Measurements from ENCODE around the gene NBPF3.

Gene NBPF3

GRCh38 chr1:21520899-21521716 lies 81.2 kb downstream of the NBPF3 start:
- peak; percentile 33 for DNase-seq

DNA sequence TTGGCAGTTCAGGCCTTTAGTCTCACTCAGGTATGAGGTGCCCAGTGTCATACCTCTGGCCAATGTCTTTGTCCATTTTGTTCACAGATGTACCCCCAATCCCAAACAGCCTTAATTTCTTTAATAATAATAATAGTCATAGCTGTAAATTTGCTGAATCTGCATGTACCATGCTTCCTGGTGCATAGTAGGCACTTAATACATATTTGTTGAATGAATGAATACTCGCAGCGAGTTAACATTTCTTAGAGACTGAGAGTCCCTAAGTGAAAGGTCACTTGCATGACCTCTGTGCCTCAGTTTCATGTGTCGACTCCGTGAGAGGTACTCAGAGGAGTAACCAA lies 81.8 kb downstream of the NBPF3 start:
- DNase-seq = no peak

- DNase-seq = no peak
These were observed 82.6 kb downstream of the NBPF3 start for GRCh38 chr1:21522525-21523038.

DNA sequence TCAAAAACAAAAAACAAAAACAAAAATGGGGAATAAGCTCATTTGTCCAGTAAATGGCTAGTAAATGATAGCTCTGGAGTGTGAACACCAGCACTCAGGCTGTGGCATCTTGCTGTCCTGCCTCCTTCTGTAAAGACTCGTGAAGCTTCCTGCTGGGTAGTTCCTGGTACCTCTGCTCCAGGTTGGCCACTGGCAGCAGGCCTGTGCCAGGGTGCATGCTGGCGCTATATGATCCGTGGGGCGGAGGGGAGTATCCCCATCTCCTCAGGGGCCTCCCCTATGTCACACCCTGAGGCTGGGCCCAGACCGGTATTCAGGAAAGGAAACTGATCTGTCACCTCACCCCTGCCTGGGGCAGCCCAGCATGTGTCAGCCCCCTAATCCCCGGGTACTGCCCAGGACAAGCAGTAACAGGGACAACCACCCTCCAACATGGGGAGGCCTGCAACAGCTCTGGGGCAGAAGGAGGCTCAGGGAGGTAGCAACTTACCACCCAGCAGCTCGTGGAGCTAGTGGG lies 83.4 kb downstream of the NBPF3 start:
- DNase-seq = no peak

DNA sequence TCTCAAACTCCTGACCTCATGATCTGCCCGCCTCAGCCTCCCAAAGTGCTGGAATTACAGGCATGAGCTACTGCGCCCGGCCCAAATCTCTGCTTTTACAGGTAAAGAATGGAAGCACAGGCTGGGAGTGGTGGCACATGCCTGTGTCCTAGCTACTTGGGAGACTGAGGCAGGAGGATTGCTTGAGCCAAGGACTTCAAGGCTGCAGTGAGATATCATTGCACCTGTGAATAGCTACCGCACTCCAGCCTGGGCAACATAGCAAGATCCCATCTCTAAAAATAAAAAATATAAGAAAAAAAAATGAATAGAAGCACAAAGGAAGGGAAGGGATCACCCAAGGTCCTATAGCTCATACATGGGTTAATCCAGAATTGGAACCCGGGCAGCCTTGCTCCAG lies 84.3 kb downstream of the NBPF3 start:
- DNase-seq = no peak

- DNase-seq = peak; percentile 44
These were observed 84.9 kb downstream of the NBPF3 start for GRCh38 chr1:21524686-21525339.

DNA sequence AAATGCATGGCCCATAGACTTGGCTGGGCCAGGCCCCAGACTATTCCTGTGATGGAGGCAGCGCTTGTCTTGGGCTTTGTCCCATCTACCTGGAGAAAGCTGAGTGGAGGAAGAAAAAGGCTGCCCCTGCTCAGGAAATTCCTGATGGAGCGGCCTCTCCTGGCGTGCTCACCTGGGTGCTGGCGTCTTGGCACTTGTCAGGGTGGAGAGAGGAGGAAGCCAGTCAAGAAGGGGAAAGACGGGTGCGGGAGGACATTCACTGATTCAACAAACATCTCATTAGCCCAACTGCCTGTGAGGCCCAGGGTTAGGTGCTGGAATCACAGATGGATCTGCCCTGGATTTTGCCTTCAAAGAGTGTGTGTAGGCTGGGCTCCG lies 85.4 kb downstream of the NBPF3 start:
- no peak for DNase-seq

- no peak for DNase-seq
These were observed 86.5 kb downstream of the NBPF3 start for GRCh38 chr1:21526441-21526840.

- DNase-seq = no peak
These were observed 90.6 kb downstream of the NBPF3 start for GRCh38 chr1:21530368-21531016.

DNA sequence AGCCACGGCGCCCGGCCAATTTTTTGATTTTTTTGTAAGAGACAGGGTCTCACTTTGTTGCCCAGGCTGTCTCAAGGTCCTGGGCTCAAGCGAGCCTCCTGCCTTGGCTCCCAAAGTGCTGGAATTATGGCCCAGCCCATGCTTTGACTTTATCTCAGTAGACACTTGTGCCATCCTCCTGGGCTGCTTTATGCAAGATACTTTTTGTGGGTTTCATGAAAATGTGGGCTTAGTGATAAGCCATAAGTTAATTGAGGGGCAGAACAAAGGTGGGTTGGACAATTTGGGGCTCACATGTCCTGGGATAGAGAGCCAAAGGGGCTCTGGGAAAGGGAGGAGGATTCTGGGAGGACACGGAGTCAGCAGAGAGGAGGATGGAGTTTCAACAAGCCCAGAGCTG lies 91.3 kb downstream of the NBPF3 start:
- no peak for DNase-seq

DNA sequence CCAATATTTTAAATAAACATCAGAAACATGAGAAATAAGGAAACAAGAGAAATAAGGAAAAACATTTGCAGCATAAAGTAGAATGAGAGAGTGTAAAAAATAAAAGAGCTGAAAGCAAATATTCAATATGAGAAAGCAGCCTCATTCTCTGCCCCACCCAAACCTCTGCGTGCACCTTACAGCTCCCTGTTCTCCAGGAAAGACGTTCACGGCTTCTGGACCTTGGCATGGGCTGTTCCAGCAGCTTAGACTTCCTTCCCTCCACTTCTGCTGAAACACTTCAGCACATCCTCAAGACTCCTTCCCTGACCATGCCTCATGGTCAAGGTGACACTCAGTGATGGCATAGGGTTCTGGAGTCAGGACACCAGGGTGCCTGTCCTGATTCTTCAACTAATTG lies 92.6 kb downstream of the NBPF3 start:
- DNase-seq = no peak

- no peak for DNase-seq
These were observed 93.1 kb downstream of the NBPF3 start for GRCh38 chr1:21532992-21533534.

- DNase-seq = no peak
These were observed 94.2 kb downstream of the NBPF3 start for GRCh38 chr1:21534146-21534545.

All from DMS79 treated with DMSO at 0.1 percent for 48 hours (cell line).